H1 (cell line): Measurements from ENCODE around the gene LYL1. TPM values are rescaled to one million over a fixed set of nuclear protein-coding genes. Genes with fewer than 3 reads are reported as not detected.

ENCODE experiments used
- CTCF ChIA-PET: fragments of 300-600 bp; sonication (Branson Sonifier 250); formaldehyde crosslinking; loops from one replicate; lab custom pipeline; 2021; ENCODE audit not compliant: partially characterized antibody; lab: Charles Lee
- POLR2A ChIA-PET: fragments of 300-600 bp; sonication (Branson Sonifier 250); formaldehyde crosslinking; loops from one replicate; lab custom pipeline; 2021; ENCODE audit warnings: inconsistent platforms; ENCODE audit not compliant: partially characterized antibody; lab: Charles Lee
- DNase-seq, 2 experiments: peaks; one replicate each; pipeline versions ENCODE4 v3.0.0 to v3.0.0-alpha.2; 2010 to 2022; ENCODE audit warnings: low spot score in 2 of 2, low read depth in 1 of 2, mixed read lengths in 1 of 2
- FAIRE-seq: peaks from 2 replicates; lab custom pipeline; 2011; peaks lifted over from hg19 to GRCh38; lab: Jason Lieb, UNC
- H2AFZ ChIP-seq: 2 replicates; pipeline ENCODE4 v1.8.1; 2012; ENCODE audit warnings: low read length, inconsistent platforms
- H2AK5ac ChIP-seq: 2 replicates; pipeline ENCODE4 v1.6.1; 2013; ENCODE audit warnings: low read depth, low read length
- H2BK120ac ChIP-seq: replicated peaks from 2 replicates; pipeline ENCODE3; 2013; ENCODE audit warnings: low read depth, low read length, inconsistent platforms
- H2BK12ac ChIP-seq: 2 replicates; pipeline ENCODE4 v1.6.1; 2013; ENCODE audit warnings: low read depth, low read length
- H2BK15ac ChIP-seq: 2 replicates; pipeline ENCODE4 v1.6.1; 2013; ENCODE audit warnings: low read length
- H2BK20ac ChIP-seq: 2 replicates; pipeline ENCODE4 v1.6.1; 2013; ENCODE audit warnings: low read length
- H2BK5ac ChIP-seq: 2 replicates; pipeline ENCODE4 v1.6.1; 2013; ENCODE audit warnings: low read depth, low read length
- H3K14ac ChIP-seq: 2 replicates; pipeline ENCODE4 v1.6.1; 2013; ENCODE audit warnings: inconsistent platforms; ENCODE audit not compliant: insufficient read length
- H3K18ac ChIP-seq: 2 replicates; pipeline ENCODE4 v1.6.1; 2013; ENCODE audit warnings: low read length; ENCODE audit errors: extremely low read depth
- H3K23ac ChIP-seq: 2 replicates; pipeline ENCODE4 v1.6.1; 2013; ENCODE audit warnings: inconsistent platforms; ENCODE audit not compliant: insufficient read length
- H3K23me2 ChIP-seq: 2 replicates; pipeline ENCODE4 v1.6.1; 2013; ENCODE audit warnings: low read depth, low read length
- H3K27ac ChIP-seq: 2 replicates; pipeline ENCODE4 v1.6.1; 2011; ENCODE audit warnings: low read depth, low read length, inconsistent platforms
- H3K27me3 ChIP-seq, 4 experiments: replicated peaks in 1 of 4; 1 replicate in 1 of 4; 2 replicates in 3 of 4; pipeline versions ENCODE4 v1.6.1 to v1.8.1; 2011 to 2013; ENCODE audit warnings: low read length in 3 of 4, mild to moderate bottlenecking in 3 of 4, inconsistent platforms in 2 of 4, mixed read lengths in 2 of 4, moderate library complexity in 1 of 4; ENCODE audit not compliant: control insufficient read depth in 3 of 4, insufficient read depth in 3 of 4; ENCODE audit errors: extremely low read depth in 1 of 4
- H3K36me3 ChIP-seq, 4 experiments: 2 replicates each; pipeline versions ENCODE4 v1.6.1 to v1.8.1; 2011 to 2013; ENCODE audit warnings: mild to moderate bottlenecking in 4 of 4, low read length in 3 of 4, moderate library complexity in 2 of 4, control low read depth in 1 of 4, inconsistent platforms in 1 of 4; ENCODE audit not compliant: insufficient read depth in 4 of 4, control insufficient read depth in 2 of 4
- H3K4ac ChIP-seq: replicated peaks from 2 replicates; pipeline ENCODE3; 2013; ENCODE audit warnings: low read length, low read depth, mixed read lengths, inconsistent platforms; ENCODE audit not compliant: insufficient read length
- H3K4me1 ChIP-seq, 4 experiments: replicated peaks in 1 of 4; 1 replicate in 1 of 4; 2 replicates in 3 of 4; pipeline versions ENCODE4 v1.6.1 to v1.8.1; 2011 to 2013; ENCODE audit warnings: low read length in 3 of 4, inconsistent platforms in 2 of 4, mixed read lengths in 1 of 4; ENCODE audit not compliant: insufficient read depth in 4 of 4, control insufficient read depth in 3 of 4
- H3K4me2 ChIP-seq, 2 experiments: 2 replicates each; pipeline versions ENCODE4 v1.6.1 to v1.8.1; 2011 to 2013; ENCODE audit warnings: low read depth in 2 of 2, low read length in 2 of 2, control low read depth in 1 of 2, inconsistent platforms in 1 of 2, mild to moderate bottlenecking in 1 of 2; ENCODE audit not compliant: insufficient read depth in 1 of 2
- H3K4me3 ChIP-seq, 4 experiments: fragments of 200-600, 300-600 bp in 1 of 4; sonication (generic), shearing (Covaris generic), sonication (Bioruptor Twin) in 1 of 4; 2 replicates each; pipeline versions ENCODE4 v1.5.1 to v1.8.1; 2011 to 2016; ENCODE audit warnings: low read length in 4 of 4, low read depth in 3 of 4, control low read depth in 2 of 4, inconsistent platforms in 2 of 4, mild to moderate bottlenecking in 2 of 4, mixed read lengths in 1 of 4, moderate library complexity in 1 of 4; ENCODE audit not compliant: insufficient read depth in 2 of 4; ENCODE audit errors: extremely low read depth in 1 of 4
- H3K56ac ChIP-seq: replicated peaks from 2 replicates; pipeline ENCODE3; 2013; ENCODE audit warnings: low read depth, mild to moderate bottlenecking, mixed read lengths, low read length, inconsistent platforms; ENCODE audit not compliant: insufficient read length
- H3K79me1 ChIP-seq: 2 replicates; pipeline ENCODE4 v1.6.1; 2013; ENCODE audit warnings: low read depth, low read length, control low read depth
- H3K79me2 ChIP-seq, 2 experiments: 2 replicates each; pipeline versions ENCODE4 v1.6.1 to v1.8.1; 2012 to 2013; ENCODE audit warnings: low read length in 2 of 2, mild to moderate bottlenecking in 2 of 2, inconsistent platforms in 1 of 2; ENCODE audit not compliant: insufficient read depth in 2 of 2, control insufficient read depth in 1 of 2
- H3K9ac ChIP-seq, 4 experiments: replicated peaks in 1 of 4; 1 replicate in 1 of 4; 2 replicates in 3 of 4; pipeline versions ENCODE4 v1.6.1 to v1.8.1; 2011 to 2013; ENCODE audit warnings: low read depth in 3 of 4, low read length in 3 of 4, control low read depth in 2 of 4, mild to moderate bottlenecking in 2 of 4, moderate library complexity in 2 of 4, inconsistent platforms in 1 of 4; ENCODE audit errors: extremely low read depth in 1 of 4
- H3K9me3 ChIP-seq, 2 experiments: 2 replicates each; pipeline versions ENCODE4 v1.6.1 to v1.8.1; 2012 to 2013; ENCODE audit warnings: mild to moderate bottlenecking in 2 of 2, moderate library complexity in 2 of 2, control low read depth in 1 of 2, inconsistent platforms in 1 of 2, low read depth in 1 of 2, low read length in 1 of 2, mixed read lengths in 1 of 2; ENCODE audit not compliant: insufficient read depth in 2 of 2
- H4K20me1 ChIP-seq, 2 experiments: replicated peaks in 1 of 2; 2 replicates each; pipeline versions ENCODE3 to v1.8.1; 2011 to 2013; ENCODE audit warnings: inconsistent platforms in 2 of 2, low read length in 2 of 2, mild to moderate bottlenecking in 1 of 2; ENCODE audit not compliant: insufficient read depth in 2 of 2, control insufficient read depth in 1 of 2
- H4K5ac ChIP-seq: 2 replicates; pipeline ENCODE4 v1.6.1; 2013; ENCODE audit warnings: low read length, low read depth, mixed read lengths, inconsistent platforms; ENCODE audit not compliant: insufficient read length
- H4K8ac ChIP-seq: 2 replicates; pipeline ENCODE4 v1.8.0; 2013; ENCODE audit warnings: mild to moderate bottlenecking, moderate library complexity, low read length, inconsistent platforms; ENCODE audit not compliant: insufficient read depth; ENCODE audit errors: extremely low read depth
- H4K91ac ChIP-seq: replicated peaks from 2 replicates; pipeline ENCODE3; 2013; ENCODE audit warnings: low read length, mixed read lengths, inconsistent platforms; ENCODE audit not compliant: insufficient read length
- SP1 ChIP-seq: IDR thresholded peaks from 2 replicates; pipeline ENCODE4 v1.6.1; 2011; ENCODE audit warnings: low read depth, low read length
- YY1 ChIP-seq: IDR thresholded peaks from 2 replicates; pipeline ENCODE4 v1.6.1; 2011; ENCODE audit warnings: low read depth, mild to moderate bottlenecking, low read length
- WGBS, 2 experiments: shearing (Covaris generic) in 1 of 2; methylation state at CpG; one replicate each; pipeline versions ENCODE4 v1.1.6 to v1.1.7; 2013 to 2015; ENCODE audit warnings: low lambda C conversion rate in 2 of 2, mixed read lengths in 2 of 2, inconsistent platforms in 1 of 2, low coverage in 1 of 2, missing lambda C conversion rate in 1 of 2; ENCODE audit not compliant: insufficient replicate concordance in 2 of 2, insufficient coverage in 1 of 2, insufficient read length in 1 of 2; ENCODE audit errors: extremely low coverage in 1 of 2, missing lambda C conversion rate in 1 of 2; 5-methylcytosine and 5-hydroxymethylcytosine counted together
- polyA plus RNA-seq, 7 experiments: library from polyadenylated mRNA; depleted of rRNA in 3 of 7; stranded (reverse) in 5 of 7; unstranded in 2 of 7; fragments of >200 nt in 5 of 7; fragments of 200-250 nt in 2 of 7; gene quantifications; 1 replicate in 5 of 7; 2 replicates in 1 of 7; 4 replicates in 1 of 7; pipeline versions ENCODE4 v1.2.1 to v1.2.3, GENCODE V29; 2011 to 2013; ENCODE audit warnings: missing spikeins in 2 of 7, mixed read lengths in 2 of 7
- total RNA-seq: library from RNA; stranded (reverse); fragmentation: NEBNext Ultra II Directional; extraction: Animal tissue kit (Norgen Biotek cat#: 25700); gene quantifications from 2 replicates; pipeline ENCODE4 v1.2.1, GENCODE V29; 2021

LYL1 gene
- total and polyA plus RNA-seq, 2 of the 8 experiments (the other 6 are each of a cell fraction or from before 2014, with no cell fraction given): 0.58 to 0.76 TPM

- ChIA-PET CTCF (interaction anchor here (0.5 to 2.9 kb wide), 21 partner anchors 9 to 363 kb away, joined by 3 to 16 read pairs (median 5); no protein-coding TSS in a partner anchor), POLR2A (interaction anchor here (0.8 to 11.6 kb wide), 6 partner anchors 8 to 74 kb away, joined by 3 to 141 read pairs (median 6); partner anchors contain the start of genes NACC1 and TRMT1)
- H3K79me2 ChIP-seq: no peaks in the 10 kb centered on the region
- H4K8ac ChIP-seq: no peak overlapping the region; the same call in 1 of the 2 replicates
- 0 out of 2 replicates have a peak overlapping the region, but pooled peaks have one; percentile 72 for H2BK15ac ChIP-seq
- H4K5ac ChIP-seq: no peak overlapping the region
- H4K20me1 ChIP-seq: peaks cover 0 to 16% of the 10 kb centered on the region in 2 experiments
- peaks cover 31 to 60% (median 53%) of the 10 kb centered on the region in 4 experiments for H3K27me3 ChIP-seq
- no peak overlapping the region for H2BK120ac ChIP-seq
- peak overlapping the region; percentile 42 to 63; a peak in 1 of 4 replicates for H3K4me2 ChIP-seq
- peak overlapping the region; percentile 68; the same call in 1 of the 2 replicates for H2BK12ac ChIP-seq
- no peak overlapping the region for H2AFZ ChIP-seq
- no peak overlapping the region for H3K56ac ChIP-seq
- no peak overlapping the region for H3K23ac ChIP-seq
- FAIRE-seq: no peak
- H3K4me1 ChIP-seq: peaks cover 0 to 27% (median 9%) of the 10 kb centered on the region in 4 experiments; a peak in 5 of 7 replicates
- no peak overlapping the region; the same call in 1 of the 2 replicates for H2AK5ac ChIP-seq
- H3K23me2 ChIP-seq: peaks cover 6% of the 10 kb centered on the region; the same call in 1 of the 2 replicates
- no peaks in the 10 kb centered on the region for H3K36me3 ChIP-seq
- no peak overlapping the region for H3K27ac ChIP-seq
- H2BK20ac ChIP-seq: no peak overlapping the region
- WGBS, 2 experiments: 90% methylated on average over 7 of the region's 7 CpGs; no CpG with 5 or more reads in 1 of the 2 experiments
- 0 out of 2 replicates have a peak overlapping the region, but pooled peaks have one; percentile 24 for H2BK5ac ChIP-seq
- H3K9me3 ChIP-seq: no peaks in the 10 kb centered on the region
- H3K9ac ChIP-seq: no peak overlapping the region
- no peak overlapping the region for H3K14ac ChIP-seq
- H3K4me3 ChIP-seq: peak overlapping the region in 2 of 4 experiments; percentile 36 to 55; a peak in 2 of 8 replicates
- peak overlapping the region; percentile 44 for H4K91ac ChIP-seq
- peak overlapping the region; percentile 48; the same call in 1 of the 2 replicates for H3K18ac ChIP-seq
- no peak overlapping the region for H3K4ac ChIP-seq
- H3K79me1 ChIP-seq: no peaks in the 10 kb centered on the region
- TF ChIP-seq SP1 (no peak), YY1 (no peak)
- no peak for DNase-seq
Observed at GRCh38 chr19:13101590-13102415, 855 bp downstream of the LYL1 start.
